Cerebellar nuclear complex (tissue), 1 donor: ENCODE results near the gene SLC35F2.
"Not testable (repeated sequence)": the region's sequence is repeated elsewhere in the genome, so short reads cannot be mapped to it uniquely, and the experiment has no call there.

Source experiments
- DNase-seq, 2 experiments: peaks; one replicate each; lab custom pipeline; 2025; lab: John Stamatoyannopoulos, UW

SLC35F2 gene

GRCh38 chr11:107785401-107785800, 73.2 kb downstream of the SLC35F2 start:
- DNase-seq, result no peak

DNA sequence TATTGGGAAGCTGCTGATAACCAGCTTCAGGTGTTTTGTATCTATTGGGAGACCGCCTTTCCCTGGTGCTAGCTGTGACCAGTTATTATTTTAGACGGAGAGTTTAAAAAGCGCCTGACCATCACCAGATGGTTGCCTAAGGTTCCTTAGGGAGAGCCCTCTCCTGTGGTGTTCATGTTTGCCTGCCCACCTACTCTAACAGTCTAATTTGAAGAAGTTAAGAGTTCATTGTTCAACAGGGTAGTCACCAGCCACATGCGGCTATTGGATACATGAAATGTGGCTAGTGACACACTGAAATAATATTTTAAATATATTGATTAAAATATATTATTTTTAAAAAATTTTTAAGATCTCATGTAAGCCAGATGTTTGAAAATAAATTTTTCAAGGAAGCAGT, 75.5 kb downstream of the SLC35F2 start:
- DNase-seq, result no peak

GRCh38 chr11:107780775-107781174, 77.8 kb downstream of the SLC35F2 start:
- DNase-seq, result no peak

DNA sequence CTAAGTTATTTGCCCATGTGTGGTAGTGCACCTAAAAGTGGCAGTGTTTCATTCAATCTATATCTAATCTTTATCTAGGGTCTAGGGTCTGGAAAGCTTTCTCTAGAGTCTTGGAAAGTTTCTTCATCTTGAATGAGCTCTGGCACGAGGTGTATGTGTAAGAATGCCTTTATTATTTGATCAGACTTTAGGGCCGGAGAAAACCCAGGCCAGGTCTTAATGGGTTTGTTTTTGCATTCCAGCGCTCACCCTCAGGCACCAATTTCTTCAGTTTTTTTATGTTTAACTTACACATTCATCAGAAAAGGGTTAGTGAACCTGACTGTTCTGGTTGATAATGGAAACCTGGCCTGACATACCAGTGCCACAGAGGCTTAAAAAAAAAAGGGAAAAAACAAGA, 78.5 kb downstream of the SLC35F2 start:
- DNase-seq, result no peak

GRCh38 chr11:107778839-107779517, 79.6 kb downstream of the SLC35F2 start:
- no peak for DNase-seq

GRCh38 chr11:107777110-107777509, 81.5 kb downstream of the SLC35F2 start:
- no peak for DNase-seq

DNA sequence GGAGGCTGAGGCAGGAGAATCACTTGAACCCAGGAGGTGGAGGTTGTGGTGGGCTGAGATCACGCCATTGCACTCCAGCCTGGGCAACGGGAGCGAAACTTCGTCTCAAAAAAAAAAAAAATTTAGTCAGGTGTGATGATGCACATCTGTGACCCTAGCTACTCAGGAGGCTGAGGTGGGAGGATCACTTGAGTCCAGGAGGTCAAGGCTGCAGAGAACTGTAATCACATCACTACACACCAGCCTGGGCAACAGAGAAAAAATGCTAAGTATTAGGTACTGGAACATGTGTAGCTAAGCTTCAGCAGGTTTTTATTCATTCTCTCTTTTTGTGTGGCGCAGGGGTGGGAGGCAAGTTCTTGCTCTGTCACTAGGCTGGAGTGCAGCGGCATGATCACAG, 82.5 kb downstream of the SLC35F2 start:
- DNase-seq, result no peak

DNA sequence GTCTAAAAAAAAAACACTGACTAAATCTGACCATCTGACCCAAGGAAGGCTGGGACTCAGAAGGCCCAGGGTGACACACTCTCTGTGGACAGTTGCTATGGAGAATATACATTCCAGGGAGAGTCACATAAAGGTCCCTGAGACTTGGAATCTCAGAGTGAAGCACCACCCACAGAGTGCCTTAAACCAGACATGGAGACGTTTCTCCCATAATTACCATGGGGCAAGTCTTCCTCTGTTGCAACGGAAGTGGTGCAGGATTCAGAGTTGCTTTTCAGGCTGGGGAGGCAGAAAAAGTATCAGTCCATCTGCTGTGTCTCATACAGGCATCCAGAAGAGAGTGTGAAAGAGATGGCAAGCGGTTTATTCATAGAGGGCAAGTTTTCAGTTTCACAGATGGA, 88.0 kb downstream of the SLC35F2 start:
- no peak for DNase-seq

GRCh38 chr11:107769189-107769588, 89.4 kb downstream of the SLC35F2 start:
- DNase-seq, result no peak

DNA sequence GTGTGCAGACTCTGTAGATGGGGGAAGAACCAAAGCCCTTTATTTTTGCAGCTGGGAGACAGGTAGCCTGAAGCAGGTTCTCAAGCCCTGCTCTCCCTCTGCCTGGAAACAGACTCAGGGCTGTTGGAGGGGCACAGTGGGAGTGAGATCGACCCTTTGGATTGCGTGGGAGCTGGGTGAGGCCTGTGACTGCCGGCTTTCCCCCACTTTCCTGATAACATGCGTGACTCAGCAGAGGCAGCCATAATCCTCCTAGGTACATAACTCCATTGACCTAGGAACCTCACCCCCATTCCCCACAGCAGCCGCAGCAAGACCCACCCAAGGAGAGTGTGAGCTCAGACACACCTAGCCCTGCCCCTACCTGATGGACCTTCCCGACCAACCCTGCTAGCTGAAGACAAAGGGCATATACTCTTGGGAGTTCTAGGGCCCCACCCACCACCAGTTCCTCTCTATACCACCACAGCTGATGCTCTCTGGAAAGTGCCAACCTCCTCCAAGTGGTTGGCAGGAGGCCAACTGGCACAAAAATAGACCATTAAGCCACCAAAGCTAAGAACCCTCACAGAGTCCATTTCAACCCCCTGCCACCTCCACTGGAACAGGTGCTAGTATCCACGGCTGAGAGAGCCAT, 99.8 kb downstream of the SLC35F2 start:
- not testable (repeated sequence) for DNase-seq

GRCh38 chr11:107757661-107758060, 100.9 kb downstream of the SLC35F2 start:
- no peak for DNase-seq

DNA sequence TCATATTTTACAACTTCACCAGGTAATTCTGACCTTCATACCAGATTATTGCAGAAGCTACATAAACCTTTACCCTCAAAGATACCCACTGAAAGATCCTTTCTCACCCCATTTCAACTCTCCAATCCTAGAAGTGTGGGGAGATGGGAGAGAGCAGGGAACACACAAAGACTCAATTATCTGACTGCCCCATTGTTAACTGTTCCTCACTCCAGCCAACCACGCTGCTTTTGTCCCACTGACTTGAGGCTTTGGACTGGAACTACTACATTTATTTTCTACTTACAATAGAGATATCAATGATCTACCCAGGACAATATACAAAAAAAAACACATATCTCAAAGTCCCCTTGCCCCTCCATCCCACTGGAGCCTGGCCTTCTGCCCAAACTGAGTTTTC, 102.0 kb downstream of the SLC35F2 start:
- no peak for DNase-seq

DNA sequence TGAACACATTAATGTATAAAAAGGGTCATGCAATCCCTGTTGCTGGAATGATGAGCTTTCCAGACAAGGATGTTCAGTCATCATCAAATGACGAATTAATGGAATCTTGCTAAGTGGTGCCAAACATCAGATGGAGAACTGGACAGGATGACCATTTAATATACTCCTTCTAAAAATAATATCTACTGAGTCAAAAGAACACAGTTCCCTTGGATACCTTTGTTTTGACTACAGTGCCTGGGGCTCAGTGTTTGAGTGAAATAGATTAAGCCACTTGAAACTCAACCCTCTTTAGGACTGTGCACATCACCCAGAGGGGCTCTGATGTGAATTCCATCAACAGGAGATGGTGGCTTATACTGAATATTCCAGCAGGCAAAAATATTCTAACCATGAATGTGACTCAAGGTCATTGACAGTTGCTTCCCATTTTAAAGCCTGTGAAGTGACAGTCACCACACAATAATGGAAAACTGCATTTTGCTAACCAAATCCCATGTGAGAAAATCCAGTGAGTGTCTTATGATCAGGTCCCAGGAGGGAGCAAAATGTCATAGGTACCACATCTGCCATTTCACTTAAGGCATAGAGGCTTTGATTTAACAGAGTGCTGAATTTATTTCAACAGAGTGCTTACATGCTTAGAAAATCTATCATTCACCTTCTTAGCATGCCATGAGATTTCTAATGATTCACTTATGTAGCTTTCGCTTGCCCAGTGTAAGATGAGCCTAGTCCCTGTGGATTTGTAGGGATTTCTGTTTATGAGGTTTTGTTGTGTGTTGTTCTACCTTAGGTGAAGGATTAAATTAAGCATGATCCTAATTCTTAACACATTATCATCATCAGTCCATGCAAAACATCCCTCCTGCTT, 105.4 kb downstream of the SLC35F2 start:
- no peak for DNase-seq

- no peak for DNase-seq
Measured at GRCh38 chr11:107752508-107752907, 106.1 kb downstream of the SLC35F2 start.

- DNase-seq, result no peak
Measured at GRCh38 chr11:107751082-107751481, 107.5 kb downstream of the SLC35F2 start.

- DNase-seq, result no peak
Measured at GRCh38 chr11:107750313-107750712, 108.3 kb downstream of the SLC35F2 start.

GRCh38 chr11:107747622-107748021, 111.0 kb downstream of the SLC35F2 start:
- no peak for DNase-seq

DNA sequence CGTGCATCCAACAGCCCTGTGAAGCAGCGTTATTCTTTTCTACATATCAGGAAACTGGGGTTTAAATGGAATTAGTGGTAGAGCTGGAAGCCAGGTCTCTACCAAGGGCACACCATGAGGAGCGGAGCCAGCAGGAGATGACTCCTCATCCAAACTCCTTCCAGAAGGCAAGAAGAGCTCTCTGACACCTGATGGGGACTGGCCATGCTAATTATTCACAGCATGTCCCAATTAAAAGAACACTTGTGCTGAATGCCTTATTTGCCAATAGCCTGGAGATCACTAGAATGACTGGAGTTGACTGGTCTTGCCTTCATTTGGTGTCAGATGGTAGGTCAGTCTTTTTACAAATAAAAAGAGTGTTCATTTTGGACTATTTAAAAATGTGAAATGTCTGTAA, 113.9 kb downstream of the SLC35F2 start:
- DNase-seq, result peak; percentile 43 to 85

- peak; percentile 12 to 44 for DNase-seq
Measured at GRCh38 chr11:107743191-107743590, 115.4 kb downstream of the SLC35F2 start.

GRCh38 chr11:107741044-107741823, 117.4 kb downstream of the SLC35F2 start:
- DNase-seq, result no peak
